GM23338 (cell line): ENCODE measurements around the gene MYO1F. TPM values are rescaled to one million over a fixed set of nuclear protein-coding genes. Genes with fewer than 3 reads are reported as not detected.

Source experiments
- ATAC-seq: fragments of 200-7000 bp; cut with Tn5 transposase; 3 replicates; pipeline ENCODE4 v1.9.1; 2020
- DNase-seq: peaks from one replicate; pipeline ENCODE4 v3.0.0-alpha.2; 2015; ENCODE audit warnings: low spot score
- H2AFZ ChIP-seq: fragments of 200-600 bp; sonication (generic); 2 replicates; pipeline ENCODE4 v1.8.0; 2016; ENCODE audit warnings: antibody characterized with exemption, mild to moderate bottlenecking, moderate library complexity
- H3F3A ChIP-seq: fragments of 200-600 bp; sonication (generic); replicated peaks from 2 replicates; pipeline ENCODE4 v1.8.0; 2017; ENCODE audit warnings: antibody characterized with exemption, mixed run types, low read depth
- H3K27ac ChIP-seq: fragments of 200-600 bp; sonication (generic); 2 replicates; pipeline ENCODE4 v1.6.1; 2016; ENCODE audit warnings: low read depth
- H3K27me3 ChIP-seq: fragments of 200-600 bp; sonication (generic); 2 replicates; pipeline ENCODE4 v1.8.0; 2016; ENCODE audit warnings: mild to moderate bottlenecking, mixed run types, moderate library complexity; ENCODE audit not compliant: insufficient read depth
- H3K36me3 ChIP-seq: fragments of 200-600 bp; sonication (generic); 2 replicates; pipeline ENCODE4 v1.8.0; 2016; ENCODE audit warnings: mild to moderate bottlenecking; ENCODE audit not compliant: insufficient read depth
- H3K4me1 ChIP-seq: fragments of 200-600 bp; sonication (generic); 2 replicates; pipeline ENCODE4 v1.8.0; 2016; ENCODE audit warnings: mild to moderate bottlenecking, moderate library complexity; ENCODE audit not compliant: insufficient read depth
- H3K4me2 ChIP-seq: fragments of 200-600 bp; sonication (generic); 2 replicates; pipeline ENCODE4 v1.7.1; 2017; ENCODE audit warnings: mixed run types
- H3K4me3 ChIP-seq: fragments of 200-600 bp; sonication (generic); 2 replicates; pipeline ENCODE4 v1.6.1; 2016; ENCODE audit warnings: mixed run types
- H3K79me2 ChIP-seq: fragments of 200-600 bp; sonication (generic); replicated peaks from 2 replicates; pipeline ENCODE4 v1.8.0; 2017; ENCODE audit warnings: mild to moderate bottlenecking; ENCODE audit not compliant: insufficient read depth
- H3K9me2 ChIP-seq: fragments of 200-600 bp; sonication (generic); 2 replicates; pipeline ENCODE4 v1.8.0; 2017; ENCODE audit not compliant: insufficient read depth
- H4K20me1 ChIP-seq: fragments of 200-600 bp; sonication (generic); replicated peaks from 2 replicates; pipeline ENCODE4 v1.8.0; 2017; ENCODE audit warnings: mild to moderate bottlenecking; ENCODE audit not compliant: insufficient read depth
- H3K27ac Mint-ChIP-seq: 2 replicates; pipeline ENCODE4 v1.8.0; 2020; ENCODE audit warnings: inconsistent platforms, mild to moderate bottlenecking, moderate library complexity, mixed read lengths
- H3K27me3 Mint-ChIP-seq: 3 replicates; pipeline ENCODE4 v1.8.0; 2022; ENCODE audit warnings: low read depth, mild to moderate bottlenecking, moderate library complexity, mixed read lengths, inconsistent platforms; ENCODE audit not compliant: insufficient read depth, poor library complexity
- H3K36me3 Mint-ChIP-seq: 3 replicates; pipeline ENCODE4 v1.8.0; 2021; ENCODE audit warnings: low read depth, mild to moderate bottlenecking, inconsistent platforms, moderate library complexity, mixed read lengths
- H3K4me1 Mint-ChIP-seq: 3 replicates; pipeline ENCODE4 v1.8.0; 2020; ENCODE audit warnings: mild to moderate bottlenecking, inconsistent platforms, mixed read lengths
- H3K4me3 Mint-ChIP-seq: 3 replicates; pipeline ENCODE4 v1.8.0; 2021; ENCODE audit warnings: moderate library complexity, mild to moderate bottlenecking, inconsistent platforms, mixed read lengths
- H3K9me3 Mint-ChIP-seq: 3 replicates; pipeline ENCODE4 v1.8.0; 2020; ENCODE audit warnings: moderate library complexity, mild to moderate bottlenecking, inconsistent platforms, mixed read lengths
- CREB1 ChIP-seq: fragments of 250-450 bp; sonication (Bioruptor Pico); IDR thresholded peaks from 2 replicates; pipeline ENCODE4 v1.5.0; 2020; ENCODE audit warnings: low read depth, mild to moderate bottlenecking, moderate library complexity
- CTCF ChIP-seq, 2 experiments: fragments of 200-600 bp in 1 of 2; sonication (generic) in 1 of 2; conservative IDR thresholded peaks; 2 replicates each; pipeline versions ENCODE4 v1.5.1 to v1.6.1; 2016 to 2017; ENCODE audit warnings: antibody characterized with exemption in 2 of 2, low read depth in 2 of 2, mild to moderate bottlenecking in 2 of 2, moderate library complexity in 1 of 2
- ETS1 ChIP-seq: IDR thresholded peaks from 2 replicates; pipeline ENCODE4 v1.6.1; 2016; ENCODE audit warnings: antibody characterized with exemption
- EZH2 ChIP-seq: fragments of 200-600 bp; sonication (generic); IDR thresholded peaks from one replicate; pipeline ENCODE4 v1.8.0; 2017; ENCODE audit warnings: antibody characterized with exemption, mild to moderate bottlenecking, low read depth; ENCODE audit not compliant: unreplicated experiment
- EZH2phosphoT487 ChIP-seq: fragments of 200-600 bp; sonication (generic); IDR thresholded peaks from one replicate; pipeline ENCODE4 v1.8.1; 2018; ENCODE audit warnings: antibody characterized with exemption; ENCODE audit not compliant: unreplicated experiment
- JUNB ChIP-seq: IDR thresholded peaks from one replicate; pipeline ENCODE4 v1.6.1; 2016; ENCODE audit warnings: antibody characterized with exemption; ENCODE audit not compliant: unreplicated experiment
- POLR2AphosphoS5 ChIP-seq: IDR thresholded peaks from 2 replicates; pipeline ENCODE4 v1.6.1; 2016; ENCODE audit warnings: antibody characterized with exemption, low read depth
- REST ChIP-seq: IDR thresholded peaks from one replicate; pipeline ENCODE4 v1.6.1; 2018; ENCODE audit warnings: antibody characterized with exemption; ENCODE audit not compliant: unreplicated experiment
- STAT1 ChIP-seq: IDR thresholded peaks from one replicate; pipeline ENCODE4 v1.6.1; 2016; ENCODE audit warnings: antibody characterized with exemption; ENCODE audit not compliant: unreplicated experiment
- ZNF331 ChIP-seq: fragments of 250-450 bp; sonication (Bioruptor Pico); IDR thresholded peaks from 2 replicates; pipeline ENCODE4 v1.5.0; 2020; ENCODE audit warnings: low read depth, mild to moderate bottlenecking, moderate library complexity
- polyA plus RNA-seq: library from polyadenylated mRNA; unstranded; fragments of >200 nt; fragmentation: Nextera tagmentation; extraction: Ambion mirVana; gene quantifications from 2 replicates; pipeline ENCODE4 v1.2.1, GENCODE V29; 2016
- total RNA-seq: library from RNA; depleted of rRNA; stranded (reverse); fragments of >200 nt; shearing (Covaris generic); gene quantifications from 2 replicates; pipeline ENCODE4 v1.2.3, GENCODE V29; 2014

MYO1F gene
- total and polyA plus RNA-seq, 2 experiments from 2014 or later, result 3.9 to 5.7 TPM

- no peaks in the 10 kb centered on the region for H3K36me3 ChIP-seq
- DNase-seq, result peak; percentile 97
- peaks cover 13% of the 10 kb centered on the region for H3K27me3 Mint-ChIP-seq
- H3K4me1 Mint-ChIP-seq, result peaks cover 17% of the 10 kb centered on the region
- H3K9me2 ChIP-seq, result no peaks in the 10 kb centered on the region
- 0 out of 2 replicates have a peak, but pooled peaks cover 2% of the 10 kb centered on the region for H3K27me3 ChIP-seq
- peak overlapping the region; percentile 86 for H3K4me3 ChIP-seq
- H3K79me2 ChIP-seq, result no peaks in the 10 kb centered on the region; the same call in 1 of the 2 replicates
- peaks cover 7% of the 10 kb centered on the region; the same call in 1 of the 2 replicates for H3F3A ChIP-seq
- H3K36me3 Mint-ChIP-seq, result no peaks in the 10 kb centered on the region
- ATAC-seq, result peak; percentile 79
- TF ChIP-seq EZH2, result no peak
- no peak for TF ChIP-seq EZH2phosphoT487
- TF ChIP-seq POLR2AphosphoS5, result peak; percentile 95
- H3K27ac Mint-ChIP-seq, result no peak overlapping the region; the same call in 1 of the 2 replicates
- no peak overlapping the region; the same call in 2 of the 3 replicates for H3K4me3 Mint-ChIP-seq
- H4K20me1 ChIP-seq, result peaks cover 3% of the 10 kb centered on the region; the same call in 1 of the 2 replicates
- peaks cover 6% of the 10 kb centered on the region for H3K4me1 ChIP-seq
- peak overlapping the region; percentile 77 for H3K4me2 ChIP-seq
- peak overlapping the region; percentile 95 for H2AFZ ChIP-seq
- H3K27ac ChIP-seq, result peak overlapping the region; percentile 91
- H3K9me3 Mint-ChIP-seq, result no peaks in the 10 kb centered on the region; the same call in 1 of the 3 replicates
These were observed 50.7 kb downstream of the MYO1F start for GRCh38 chr19:8526345-8527091.

- H3K27ac Mint-ChIP-seq, result no peak overlapping the region
- H3K4me3 ChIP-seq, result no peak overlapping the region
- 0 out of 2 replicates have a peak overlapping the region, but pooled peaks have one; percentile 11 for H2AFZ ChIP-seq
- ATAC-seq (peak; percentile 77), DNase-seq (no peak)
- peaks cover 4% of the 10 kb centered on the region; the same call in 1 of the 2 replicates for H3F3A ChIP-seq
- no peak overlapping the region for H3K4me2 ChIP-seq
- H3K9me2 ChIP-seq, result no peaks in the 10 kb centered on the region
- no peaks in the 10 kb centered on the region for H3K36me3 ChIP-seq
- 0 out of 2 replicates have a peak overlapping the region, but pooled peaks have one; percentile 35 for H3K27ac ChIP-seq
- H3K4me1 ChIP-seq, result peaks cover 2% of the 10 kb centered on the region; the same call in 1 of the 2 replicates
- no peaks in the 10 kb centered on the region for H3K36me3 Mint-ChIP-seq
- peaks cover 12% of the 10 kb centered on the region for H3K27me3 Mint-ChIP-seq
- no peaks in the 10 kb centered on the region; the same call in 1 of the 2 replicates for H3K79me2 ChIP-seq
- no peaks in the 10 kb centered on the region; the same call in 1 of the 3 replicates for H3K9me3 Mint-ChIP-seq
- 0 out of 2 replicates have a peak, but pooled peaks cover 2% of the 10 kb centered on the region for H3K27me3 ChIP-seq
- peaks cover 3% of the 10 kb centered on the region; the same call in 1 of the 2 replicates for H4K20me1 ChIP-seq
- H3K4me3 Mint-ChIP-seq, result no peak overlapping the region
- H3K4me1 Mint-ChIP-seq, result peaks cover 13% of the 10 kb centered on the region
- TF ChIP-seq STAT1 (no peak), ZNF331 (CRISPR knock-in tag) (no peak), POLR2AphosphoS5 (no peak), JUNB (no peak), EZH2 (no peak), ETS1 (no peak), REST (no peak), CTCF (conservative IDR thresholded peaks at IDR 0.05; ENCODE audit: low read depth in 2 of 2) (peak; percentile 72 to 82), CREB1 (CRISPR knock-in tag) (peak; percentile 2; the same call in 1 of the 2 replicates)
These were observed 51.9 kb downstream of the MYO1F start for GRCh38 chr19:8525401-8525684.
